HG03103 (cell line): ENCODE results near the gene DDX41.
A peak's percentile ranks its signal among the peaks of the same experiment; 100 is the strongest.
"Not testable (repeated sequence)": the region's sequence is repeated elsewhere in the genome, so short reads cannot be mapped to it uniquely, and the experiment has no call there.

Source experiments
- ATAC-seq: cut with Tn5 transposase; IDR thresholded peaks from one replicate; pipeline ENCODE4 v1.9.1; 2021; ENCODE audit warnings: low read depth; ENCODE audit not compliant: unreplicated experiment

Gene DDX41

DNA sequence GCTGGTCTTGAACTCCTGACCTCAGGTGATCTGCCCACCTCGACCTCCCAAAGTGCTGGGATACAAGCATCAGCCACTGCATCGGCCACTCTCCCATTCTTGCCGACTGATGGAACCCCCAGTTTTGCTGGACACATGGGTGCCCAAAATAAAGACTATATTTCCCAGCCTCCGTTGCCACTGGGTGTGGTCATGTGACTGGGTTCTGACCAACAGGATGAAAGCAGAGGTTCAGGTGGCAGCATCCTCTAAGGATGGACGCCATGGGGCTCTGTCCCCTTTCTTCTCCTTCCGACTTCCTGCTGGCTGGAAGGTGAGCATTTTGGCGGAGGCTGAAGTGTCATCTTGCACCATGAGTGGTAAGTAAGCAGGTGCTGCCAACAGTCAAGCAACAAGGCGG, 29.6 kb downstream of the DDX41 start:
- no peak for ATAC-seq

DNA sequence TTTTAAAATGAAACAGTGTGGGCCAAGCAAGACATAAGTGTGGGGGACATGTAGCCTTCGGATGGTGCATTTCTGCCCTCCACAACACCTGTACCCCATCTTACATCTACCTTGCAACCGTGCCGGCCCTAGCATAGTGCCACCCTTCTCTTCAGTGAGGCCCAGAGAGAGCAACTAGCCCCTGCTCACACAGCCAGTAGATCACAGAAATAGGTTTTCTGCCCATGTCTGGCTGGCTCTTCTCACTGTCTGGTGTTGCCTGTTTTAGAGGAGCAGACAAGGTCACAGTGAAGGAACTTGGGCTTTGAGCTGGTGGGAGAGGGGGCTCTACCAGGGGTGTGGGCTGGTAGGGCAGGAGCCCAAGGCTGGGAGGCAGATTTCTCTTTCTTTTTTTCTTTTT, 30.5 kb downstream of the DDX41 start:
- ATAC-seq, result no peak

DNA sequence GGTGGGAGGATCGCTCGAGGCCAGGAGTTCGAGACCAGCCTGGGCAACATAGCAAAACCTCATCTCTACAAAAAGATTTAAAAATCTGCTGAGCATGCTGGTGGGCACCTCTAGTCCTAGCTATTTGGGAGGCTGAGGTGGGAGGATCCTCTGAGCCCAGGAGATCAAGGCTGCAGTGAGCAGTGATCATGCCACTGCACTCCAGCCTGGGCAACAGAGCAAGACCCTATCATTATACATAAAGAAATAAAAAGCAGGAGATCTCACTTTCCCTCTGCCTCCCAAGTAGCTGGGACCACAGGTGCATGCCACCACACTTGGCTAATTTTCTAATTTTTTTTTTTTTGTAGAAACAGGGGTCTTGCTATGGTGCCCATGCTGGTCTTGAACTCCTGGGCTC, 31.0 kb downstream of the DDX41 start:
- not testable (repeated sequence) for ATAC-seq

DNA sequence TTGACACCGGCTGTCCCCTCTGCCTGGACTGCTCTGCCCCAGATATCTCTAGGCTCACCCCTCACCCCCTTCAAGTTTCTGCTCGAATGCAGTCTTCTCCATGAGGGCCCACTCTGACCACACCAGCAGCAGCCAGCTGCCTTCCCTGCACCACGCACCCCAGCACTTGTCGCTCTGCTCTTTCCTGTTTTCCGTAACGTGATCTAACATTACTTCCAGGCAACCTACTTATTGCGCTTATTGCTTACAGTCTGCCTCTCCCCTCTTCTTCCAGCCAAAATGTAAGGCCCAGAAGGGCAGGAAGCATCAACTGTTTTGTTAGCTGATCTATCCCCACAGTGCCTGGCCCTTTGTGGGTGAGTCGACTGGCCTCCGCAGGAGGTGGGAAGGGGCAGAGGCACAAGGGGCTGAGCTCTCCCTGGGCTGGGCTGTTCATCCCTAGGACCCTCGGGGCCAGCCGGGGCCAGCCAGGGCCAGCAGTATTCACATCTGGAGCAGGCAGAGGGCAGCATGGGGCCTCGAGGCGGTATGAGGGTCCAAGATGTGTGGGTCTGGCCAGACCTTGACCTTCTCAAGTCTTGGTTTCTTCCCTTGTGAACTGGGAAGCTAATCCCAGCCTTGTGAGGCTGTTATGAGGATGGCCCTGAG, 31.7 kb downstream of the DDX41 start:
- no peak for ATAC-seq

DNA sequence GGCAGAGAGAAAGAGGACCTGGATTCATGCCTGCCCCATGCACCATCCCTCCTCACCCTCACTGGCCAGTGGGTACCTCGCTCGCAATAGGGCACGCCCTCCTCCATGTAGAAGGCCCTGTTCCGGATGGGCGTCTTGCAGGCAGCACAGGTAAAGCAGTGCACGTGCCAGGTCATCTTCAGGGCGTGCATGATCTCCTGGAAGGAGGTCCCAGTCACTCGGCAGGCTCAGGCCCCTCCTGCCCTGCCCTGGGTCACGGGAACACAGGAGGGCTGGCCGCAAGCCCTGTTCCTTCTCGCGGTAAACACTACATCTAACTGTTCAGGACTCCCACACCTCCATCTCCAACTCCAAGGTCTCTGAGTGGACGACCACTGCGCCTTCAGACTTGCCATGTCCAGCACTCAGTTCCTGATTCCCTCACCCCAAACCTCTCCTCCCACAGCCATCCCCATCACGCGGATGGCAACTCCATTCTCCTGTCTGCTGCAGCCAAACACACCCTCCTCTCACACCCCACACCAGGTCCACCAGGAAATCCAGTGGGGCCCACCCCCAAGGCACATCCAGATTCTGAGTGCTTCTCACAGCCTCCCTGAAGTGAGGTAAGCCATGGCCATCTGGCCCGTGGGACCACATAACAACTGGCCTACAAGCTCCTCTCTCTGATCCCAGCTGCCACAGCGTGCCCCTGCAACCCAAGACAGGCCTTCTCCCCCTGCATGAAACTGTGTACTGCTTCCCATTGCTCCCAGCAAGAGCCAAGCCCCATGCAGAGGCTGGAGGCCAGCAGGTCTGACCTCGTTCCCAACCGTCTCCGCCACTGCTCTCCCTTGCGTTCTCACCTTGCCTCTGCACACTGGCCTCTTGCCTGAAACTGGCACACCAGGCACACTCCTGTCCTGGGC, 32.5 kb downstream of the DDX41 start:
- ATAC-seq, result no peak

DNA sequence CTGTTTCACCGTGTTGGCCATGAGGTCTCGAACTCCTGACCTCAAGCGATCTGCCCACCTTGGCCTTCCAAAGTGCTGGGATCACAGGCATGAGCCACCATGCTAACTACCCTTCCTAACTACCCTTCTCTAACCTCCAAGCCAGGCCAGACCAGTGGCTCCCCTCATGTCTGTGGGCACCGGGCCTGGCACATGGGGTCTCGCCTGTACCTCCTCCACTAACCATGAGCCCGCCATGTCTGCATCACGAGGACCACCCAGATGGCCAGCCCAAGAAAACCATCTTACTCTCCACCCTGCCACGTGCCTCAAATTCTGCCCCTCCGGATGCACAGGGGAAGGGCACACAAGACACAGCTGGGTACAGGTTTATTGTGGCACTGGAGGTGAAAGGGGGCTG, 33.7 kb downstream of the DDX41 start:
- no peak for ATAC-seq

DNA sequence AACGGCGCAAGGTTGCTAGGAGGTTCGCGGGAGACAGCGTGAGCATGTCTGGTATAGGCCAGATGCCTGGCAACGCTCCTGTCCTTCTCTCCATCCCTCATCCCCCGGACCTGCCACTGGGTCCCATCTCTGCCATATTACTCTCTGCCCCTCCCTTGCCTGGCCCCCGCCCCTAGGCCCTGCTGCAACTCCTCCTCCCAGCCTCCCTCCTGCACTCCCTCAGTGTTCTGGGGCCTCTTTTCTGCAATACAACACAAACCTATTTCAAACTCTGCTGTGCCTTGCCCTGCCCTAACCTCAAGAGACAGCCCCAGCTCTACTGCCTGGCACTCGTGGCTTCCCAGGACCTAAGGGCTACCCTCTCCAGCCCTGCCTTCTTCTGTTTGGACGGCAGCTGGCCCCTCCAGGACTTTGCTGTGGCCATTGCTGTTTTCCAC, 34.4 kb downstream of the DDX41 start:
- no peak for ATAC-seq

DNA sequence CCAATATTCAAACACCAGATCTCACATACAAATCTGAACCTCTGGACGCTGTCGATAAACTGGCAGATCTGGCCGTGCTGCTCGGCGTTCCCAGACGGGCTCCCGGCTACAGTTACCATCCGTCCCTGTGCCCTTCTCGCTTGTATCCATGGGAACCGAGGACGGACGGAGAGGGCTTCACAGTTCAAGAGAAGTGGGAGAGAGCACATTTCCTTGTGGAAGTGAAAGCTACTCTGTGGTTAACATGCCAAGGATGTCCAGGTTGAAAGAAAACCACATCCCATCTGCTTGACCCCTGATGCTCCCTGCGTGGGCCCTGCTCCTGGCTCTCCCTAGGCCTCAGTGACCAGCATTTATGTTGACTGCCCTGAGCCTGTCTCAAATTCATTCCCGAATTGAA, 37.0 kb downstream of the DDX41 start:
- no peak for ATAC-seq

DNA sequence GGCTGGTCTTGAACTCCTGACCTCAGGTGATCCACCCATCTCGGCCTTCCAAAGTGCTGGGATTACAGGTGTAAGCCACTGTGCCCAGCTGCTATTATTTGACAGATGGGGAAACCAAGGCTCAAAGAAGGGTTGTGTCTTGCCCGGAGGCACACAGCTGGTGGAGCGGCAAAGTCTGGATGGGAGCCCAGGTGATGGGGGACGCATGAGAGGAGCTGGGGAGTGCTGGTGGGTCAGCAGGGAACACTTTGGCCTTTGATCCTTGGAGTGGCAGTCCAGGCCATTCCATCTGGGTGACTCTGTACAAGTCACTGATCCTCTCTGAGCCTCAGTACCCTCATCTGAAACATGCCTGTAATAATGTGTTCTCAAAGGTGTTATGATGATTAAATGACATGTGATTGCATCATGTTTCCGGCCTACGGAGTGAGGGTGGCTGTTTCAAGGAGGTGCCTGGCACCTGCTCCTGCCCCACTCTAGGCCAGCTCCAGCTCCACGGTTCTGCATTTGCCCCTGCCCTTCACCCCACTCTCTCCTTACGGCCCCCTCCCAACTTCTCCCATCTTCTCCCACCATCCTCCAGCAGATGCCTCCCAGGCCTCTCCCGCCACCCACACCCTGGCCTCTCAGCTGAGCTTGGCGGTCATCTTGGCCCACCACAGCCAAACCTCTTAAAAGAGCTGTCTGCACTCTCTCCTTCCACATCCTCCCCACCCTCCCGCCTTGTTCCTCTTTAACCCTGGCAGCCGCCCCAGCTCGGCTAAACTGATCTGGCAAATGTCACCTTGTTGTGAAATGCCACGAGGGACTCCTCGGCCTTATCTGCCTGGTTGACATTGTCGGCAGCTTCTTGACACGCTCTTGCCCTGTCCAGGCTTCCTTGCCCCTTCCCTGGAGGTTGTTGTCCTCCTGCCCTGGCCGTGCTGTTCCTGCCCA, 37.8 kb downstream of the DDX41 start:
- ATAC-seq, result no peak

DNA sequence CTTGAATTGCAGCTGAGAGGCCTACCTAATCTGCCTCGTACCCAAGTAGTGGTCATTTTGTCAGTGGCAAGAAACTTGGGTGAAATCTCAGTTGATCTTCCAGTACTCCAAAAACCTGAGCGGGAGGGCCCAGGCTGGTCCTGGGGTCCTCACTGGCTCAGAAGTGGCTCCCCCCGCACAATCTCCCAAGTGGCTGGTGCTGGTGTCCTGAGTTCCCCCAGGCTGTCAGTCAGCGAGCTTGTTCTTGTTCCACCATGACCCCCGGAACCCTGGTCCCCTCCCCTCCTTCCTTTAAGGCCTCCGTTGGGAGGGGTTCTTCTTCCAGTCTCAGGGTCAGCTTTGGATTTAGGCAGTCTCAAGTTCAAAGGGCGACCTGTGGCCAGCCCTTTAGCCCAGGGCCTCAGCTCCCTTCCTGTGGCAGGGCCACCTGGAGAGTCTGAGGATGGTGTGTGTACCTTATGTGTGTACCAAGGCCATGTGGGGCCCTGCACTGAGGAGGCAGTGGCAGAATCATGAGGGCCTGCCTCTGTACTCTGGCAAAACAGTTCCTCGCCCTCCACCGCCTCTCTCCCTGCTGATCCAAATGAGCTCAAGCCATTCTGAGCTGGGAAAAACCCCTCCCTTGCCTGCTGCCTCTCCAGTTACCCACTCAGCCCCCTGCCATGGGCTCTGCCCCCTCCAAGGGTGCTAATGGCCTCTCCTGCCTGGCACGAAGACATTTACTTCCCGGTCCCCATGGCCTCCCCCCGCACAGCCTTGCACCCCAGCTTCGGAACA, 38.9 kb downstream of the DDX41 start:
- ATAC-seq, result no peak

DNA sequence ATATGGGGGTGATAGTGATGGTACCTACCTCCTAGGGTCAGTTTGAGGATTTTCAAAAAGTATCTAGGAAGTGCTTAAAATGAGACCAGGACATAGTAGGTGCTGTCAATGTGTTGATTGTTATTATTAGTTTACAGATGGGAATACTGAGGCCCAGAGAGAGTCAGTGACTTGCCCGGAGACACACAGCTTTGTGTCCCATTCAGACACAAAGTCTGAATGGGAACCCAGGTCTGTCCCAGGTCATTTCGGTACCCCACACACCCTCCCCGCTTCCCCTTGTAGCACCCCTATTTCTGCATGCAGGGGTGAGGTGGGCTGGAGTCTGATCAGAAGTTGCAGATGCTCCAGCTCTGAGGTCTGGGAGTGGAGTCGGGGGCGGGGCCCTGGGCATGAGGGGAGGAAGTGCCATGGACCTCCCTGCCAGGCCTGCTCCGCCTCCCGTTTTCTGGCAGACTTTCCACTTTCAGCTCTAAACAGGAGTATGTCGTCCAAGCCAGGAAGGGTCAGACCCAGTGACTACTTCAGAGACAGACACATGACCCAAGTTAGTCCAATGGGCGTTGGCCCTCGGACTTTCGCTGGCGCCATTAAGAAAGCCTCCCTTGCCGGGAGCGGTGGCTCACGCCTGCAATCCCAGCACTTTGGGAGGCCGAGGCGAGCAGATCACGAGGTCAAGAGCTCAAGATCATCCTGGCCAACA, 40.1 kb downstream of the DDX41 start:
- no peak for ATAC-seq

DNA sequence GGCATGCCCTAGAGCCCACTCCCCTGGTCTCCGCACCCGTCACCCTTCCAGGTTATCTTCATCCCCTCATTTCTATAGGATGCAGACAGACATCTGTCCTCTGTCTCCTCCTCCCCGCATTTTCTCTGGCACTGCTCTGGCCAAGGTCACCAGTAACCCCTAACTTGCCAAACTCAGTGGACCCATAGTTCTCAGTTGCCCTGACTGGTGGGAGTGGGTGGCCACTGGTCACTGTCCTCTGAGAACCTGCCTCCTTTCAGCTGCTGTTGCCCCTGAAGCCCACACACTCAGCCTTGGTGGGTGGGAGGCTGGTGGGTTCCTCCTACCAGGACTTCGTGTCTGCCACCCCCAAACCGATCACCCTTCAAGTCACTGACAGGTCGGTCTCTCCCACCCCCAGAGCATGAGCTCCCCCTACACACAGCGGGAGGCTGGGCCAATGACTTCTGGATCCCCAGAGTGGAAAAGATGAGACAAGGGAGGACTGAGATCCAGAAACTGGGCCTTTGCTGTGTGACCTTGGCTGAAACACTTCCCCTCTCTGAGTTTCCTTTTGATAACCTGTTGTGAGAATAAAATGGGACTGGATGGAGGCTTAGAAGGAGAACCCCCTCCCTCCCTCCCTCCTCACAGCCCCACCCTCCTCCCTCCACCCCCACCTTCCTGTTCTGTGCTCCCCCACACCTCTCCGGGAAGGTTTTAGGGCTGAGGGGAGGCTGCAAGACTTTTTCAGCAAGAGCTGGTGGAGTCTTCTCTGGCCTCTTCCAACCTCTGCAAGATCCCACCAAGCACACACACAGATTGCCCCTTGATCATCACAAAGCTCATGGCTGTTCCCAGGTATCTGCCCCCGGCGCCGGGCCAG, 41.0 kb downstream of the DDX41 start:
- no peak for ATAC-seq

DNA sequence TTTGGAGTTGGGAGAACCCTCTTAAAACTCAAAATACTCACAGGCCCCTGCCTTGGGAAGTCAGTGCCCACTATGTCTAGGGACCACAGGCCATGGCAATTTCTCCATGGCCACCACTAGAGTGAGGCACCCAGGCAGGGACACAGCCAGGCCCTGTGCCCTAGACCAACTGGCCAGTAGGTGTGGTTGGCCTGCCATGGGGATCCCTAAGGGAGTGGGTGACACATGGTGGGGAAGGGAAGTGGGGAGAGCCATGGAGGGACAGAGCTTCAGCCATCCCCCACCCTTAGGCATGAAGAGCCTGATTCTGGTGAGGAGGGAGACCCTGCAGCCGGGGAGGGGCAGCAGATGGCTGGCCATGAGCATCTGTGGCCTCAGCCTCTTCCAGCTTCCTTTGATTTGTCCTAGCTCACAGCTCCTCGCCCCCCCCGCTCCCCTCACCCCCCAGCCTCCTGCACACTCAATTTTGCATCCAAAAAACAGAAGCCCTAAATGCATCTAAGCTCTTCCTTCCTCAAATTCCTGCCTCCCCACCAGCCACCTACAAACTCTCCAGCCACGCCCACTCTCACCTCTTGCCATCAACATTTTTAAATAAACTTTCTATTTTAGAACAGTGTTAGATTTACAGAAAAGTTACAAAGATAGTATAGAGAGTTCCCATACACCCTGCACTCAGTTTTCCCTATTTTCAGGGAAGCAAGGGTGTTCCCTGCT, 41.8 kb downstream of the DDX41 start:
- ATAC-seq, result no peak

DNA sequence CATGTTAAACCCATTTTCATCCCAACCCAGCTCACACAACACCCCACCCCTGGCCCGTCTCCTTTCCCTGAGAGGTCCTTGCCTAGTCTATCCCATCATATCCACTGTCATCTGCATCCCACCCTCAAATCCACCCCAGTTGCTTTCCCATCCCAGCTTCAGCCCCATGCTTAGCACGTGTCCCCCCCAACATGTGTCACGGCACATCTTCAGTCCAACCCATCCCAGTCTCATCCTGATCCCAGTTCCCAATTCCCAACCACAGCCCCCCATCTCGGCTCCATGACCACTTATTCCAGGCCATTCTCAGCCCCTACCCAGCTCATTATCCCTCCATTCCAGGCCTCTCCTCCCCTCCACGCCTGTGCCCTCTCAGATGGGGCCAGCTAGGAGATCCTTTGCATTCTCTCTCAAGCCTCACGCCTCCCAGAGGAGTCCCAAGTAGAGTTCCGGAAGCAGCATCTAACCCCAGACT, 42.7 kb downstream of the DDX41 start:
- no peak for ATAC-seq

DNA sequence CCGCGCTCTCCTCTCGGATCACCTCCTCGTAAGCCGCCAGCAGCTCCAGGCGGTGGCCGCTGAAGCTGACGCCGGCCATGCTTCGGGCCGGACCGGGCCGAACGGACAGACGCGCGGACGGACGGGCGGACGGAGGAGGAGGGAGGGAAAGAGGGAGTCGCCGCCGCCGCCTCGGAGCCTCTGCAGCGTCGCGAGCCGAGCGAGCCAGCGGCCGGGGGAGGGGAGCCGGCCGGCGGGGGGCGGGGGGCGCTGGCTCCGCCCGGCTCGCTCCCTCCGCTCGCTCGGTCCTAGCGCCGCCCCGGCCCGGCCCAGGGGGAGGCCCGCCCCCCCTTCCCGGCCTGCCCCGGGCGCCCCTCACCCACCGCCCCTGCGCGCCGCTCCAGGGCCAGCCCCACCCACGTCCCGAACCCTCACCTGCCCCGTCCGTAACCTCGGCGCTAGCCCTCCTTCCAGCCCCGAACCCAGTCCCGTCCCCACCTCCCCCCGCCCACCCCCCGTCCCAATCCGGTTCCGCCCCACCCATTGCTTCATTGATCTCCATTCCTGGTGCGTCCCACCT, 43.2 kb downstream of the DDX41 start, which contains the start of gene DBN1:
TSS of gene DBN1 (minus strand) at position 192 of the 559 bp plus-strand sequence. CDS start at position 79, 113 bp downstream.
- ATAC-seq, result peak; percentile 47

DNA sequence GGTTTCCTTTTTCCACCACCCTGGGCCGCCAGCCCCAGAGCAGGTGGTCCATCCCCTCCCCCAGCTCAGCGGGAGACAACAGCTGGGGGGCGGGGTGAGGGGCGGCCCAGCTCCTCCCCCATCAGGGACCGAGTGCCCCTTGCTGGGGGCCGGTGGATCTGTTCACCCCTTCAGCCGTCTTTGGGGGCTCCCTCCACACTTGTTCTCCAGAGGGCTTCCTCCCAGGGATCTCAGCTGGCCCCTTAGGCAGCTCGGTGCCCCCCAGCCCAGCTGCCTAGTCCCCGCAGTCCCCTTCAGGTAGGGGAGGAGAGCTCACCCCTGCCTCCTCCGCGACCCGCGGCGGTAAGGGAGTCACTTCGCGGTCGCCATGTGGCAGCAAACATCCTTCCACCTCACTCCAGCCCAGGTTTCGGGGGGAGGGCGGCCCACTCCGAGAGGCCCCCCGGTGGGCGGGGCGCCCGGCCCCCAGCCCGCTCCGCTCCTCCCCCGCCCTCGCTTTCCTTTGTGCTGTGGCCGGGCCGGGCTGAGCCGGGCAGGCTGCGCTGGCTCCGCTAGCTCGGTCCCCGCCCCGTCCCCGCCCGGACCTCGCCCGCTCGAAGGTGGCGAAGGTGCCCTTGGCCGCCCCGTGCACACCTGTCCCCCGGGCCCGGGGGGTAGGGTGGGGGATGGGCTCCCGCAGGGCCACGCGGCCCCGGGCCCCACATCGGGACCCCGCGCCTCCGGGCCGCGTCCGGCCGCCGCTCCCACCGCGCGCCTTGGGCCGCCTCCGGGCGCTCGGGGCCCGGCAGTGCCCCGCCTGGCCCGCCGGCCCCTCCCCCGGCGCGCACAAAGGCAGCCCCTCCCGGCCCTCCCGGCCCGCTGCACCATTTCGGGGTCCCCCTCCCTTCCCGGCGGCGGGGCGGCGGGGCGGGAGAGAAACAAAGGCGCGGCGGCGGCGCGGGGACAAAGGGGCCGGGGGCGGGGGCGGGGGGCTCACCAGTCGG, 44.0 kb downstream of the DDX41 start:
- no peak for ATAC-seq
